OCI-LY3 (cell line): ENCODE data around the gene CHMP6.

Experiments used
- EZH2phosphoT487 ChIP-seq: fragments of 200-600 bp; shearing (Covaris generic); IDR thresholded peaks from 2 replicates; pipeline ENCODE4 v1.6.1; 2018; ENCODE audit warnings: antibody characterized with exemption, mixed run types, low read depth
- TF ChIP-seq, protein P1 (sequence below): fragments of 200-600, 300-600 bp; sonication (generic); IDR thresholded peaks from 2 replicates; pipeline ENCODE4 v1.5.1; 2014; ENCODE audit warnings: antibody characterized with exemption, low read length, low read depth

- TF ChIP-seq EZH2phosphoT487: no peak
- TF ChIP-seq, protein P1, sequence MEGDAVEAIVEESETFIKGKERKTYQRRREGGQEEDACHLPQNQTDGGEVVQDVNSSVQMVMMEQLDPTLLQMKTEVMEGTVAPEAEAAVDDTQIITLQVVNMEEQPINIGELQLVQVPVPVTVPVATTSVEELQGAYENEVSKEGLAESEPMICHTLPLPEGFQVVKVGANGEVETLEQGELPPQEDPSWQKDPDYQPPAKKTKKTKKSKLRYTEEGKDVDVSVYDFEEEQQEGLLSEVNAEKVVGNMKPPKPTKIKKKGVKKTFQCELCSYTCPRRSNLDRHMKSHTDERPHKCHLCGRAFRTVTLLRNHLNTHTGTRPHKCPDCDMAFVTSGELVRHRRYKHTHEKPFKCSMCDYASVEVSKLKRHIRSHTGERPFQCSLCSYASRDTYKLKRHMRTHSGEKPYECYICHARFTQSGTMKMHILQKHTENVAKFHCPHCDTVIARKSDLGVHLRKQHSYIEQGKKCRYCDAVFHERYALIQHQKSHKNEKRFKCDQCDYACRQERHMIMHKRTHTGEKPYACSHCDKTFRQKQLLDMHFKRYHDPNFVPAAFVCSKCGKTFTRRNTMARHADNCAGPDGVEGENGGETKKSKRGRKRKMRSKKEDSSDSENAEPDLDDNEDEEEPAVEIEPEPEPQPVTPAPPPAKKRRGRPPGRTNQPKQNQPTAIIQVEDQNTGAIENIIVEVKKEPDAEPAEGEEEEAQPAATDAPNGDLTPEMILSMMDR: peak; percentile 10; the same call in 1 of the 2 replicates
These were observed 5.0 kb downstream of the CHMP6 start for GRCh38 chr17:80996422-80997305.
